SK-N-MC (cell line): ENCODE measurements around the gene EVL.

Source experiments
- EZH2 ChIP-seq: fragments of 200-600 bp; sonication (generic); IDR thresholded peaks from one replicate; pipeline ENCODE4 v1.6.1; 2017; ENCODE audit warnings: antibody characterized with exemption
- FOXP2 ChIP-seq: optimal IDR thresholded peaks from 2 replicates; pipeline ENCODE3; 2011; ENCODE audit warnings: mild to moderate bottlenecking, moderate library complexity; ENCODE audit not compliant: insufficient read depth; ENCODE audit errors: extremely low read length, control extremely low read depth
- POLR2AphosphoS5 ChIP-seq: IDR thresholded peaks from 2 replicates; pipeline ENCODE4 v1.6.1; 2012; ENCODE audit warnings: mild to moderate bottlenecking, low read depth, low read length, borderline replicate concordance

DNA sequence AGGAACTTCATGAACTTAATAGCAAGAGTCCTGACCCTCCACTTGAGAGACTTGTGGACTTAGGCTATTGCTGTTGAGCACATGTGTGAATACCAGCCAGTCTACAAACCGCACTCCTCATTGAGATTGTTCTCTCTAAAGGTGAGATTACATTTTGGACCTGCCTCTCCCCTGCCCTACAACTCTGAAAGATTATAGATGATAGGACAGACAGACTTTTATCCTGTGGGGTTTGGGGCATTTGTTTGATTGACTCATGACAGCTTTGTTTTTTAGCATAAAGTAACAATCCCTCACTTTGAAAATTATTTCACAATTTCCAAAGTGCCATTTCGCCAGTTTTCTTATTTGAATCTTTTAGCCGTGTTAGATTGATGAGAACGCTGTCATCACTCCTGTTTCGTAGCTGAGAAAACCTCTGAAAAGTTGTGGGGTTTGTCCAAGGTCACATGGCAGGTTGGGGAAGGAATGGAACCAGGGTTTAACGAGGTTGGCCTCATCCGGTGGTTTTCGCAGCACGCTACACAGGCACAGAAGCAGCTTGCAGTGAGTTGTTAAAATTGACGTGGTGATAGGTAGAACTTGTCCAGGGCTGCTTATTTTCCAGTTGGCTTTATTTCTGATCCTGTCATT is 836 bp downstream of the EVL start:
- TF ChIP-seq POLR2AphosphoS5 (no peak), EZH2 (no peak), FOXP2 (no peak)
